HepG2 (cell line): ENCODE measurements around the gene DBNDD1. TPM values are rescaled to one million over a fixed set of nuclear protein-coding genes. Genes with fewer than 3 reads are reported as not detected.
A peak's percentile ranks its signal among the peaks of the same experiment; 100 is the strongest.

Experiments used
- DNMT1 ChIP-seq: sonication (generic); formaldehyde crosslinking; IDR thresholded peaks from 2 replicates; pipeline ENCODE4 v1.5.1; 2020; ENCODE audit warnings: mild to moderate bottlenecking, missing genetic modification reagents
- GPN1 ChIP-seq: sonication (generic); formaldehyde crosslinking; IDR thresholded peaks from 2 replicates; pipeline ENCODE4 v1.5.1; 2020; ENCODE audit warnings: missing genetic modification reagents, borderline replicate concordance
- HIVEP1 ChIP-seq: sonication (generic); formaldehyde crosslinking; IDR thresholded peaks from 2 replicates; pipeline ENCODE4 v1.4.0; 2020; ENCODE audit warnings: mild to moderate bottlenecking, missing genetic modification reagents
- HMG20B ChIP-seq: conservative IDR thresholded peaks from 2 replicates; pipeline ENCODE4 v1.6.1; 2016; ENCODE audit warnings: missing genetic modification reagents, missing compliant biosample characterization
- POGZ ChIP-seq: sonication (generic); formaldehyde crosslinking; IDR thresholded peaks from 2 replicates; pipeline ENCODE4 v1.4.0; 2020; ENCODE audit warnings: mild to moderate bottlenecking, missing genetic modification reagents
- SKI ChIP-seq: fragments of 450-650 bp; IDR thresholded peaks from one replicate; pipeline ENCODE4 v1.6.1; 2018; ENCODE audit warnings: mild to moderate bottlenecking; ENCODE audit not compliant: partially characterized antibody
- ZEB1 ChIP-seq: IDR thresholded peaks from 2 replicates; pipeline ENCODE4 v1.6.1; 2012; ENCODE audit warnings: mild to moderate bottlenecking, low read depth, inconsistent platforms; ENCODE audit not compliant: insufficient replicate concordance
- ZNF329 ChIP-seq: sonication (generic); formaldehyde crosslinking; IDR thresholded peaks from 2 replicates; pipeline ENCODE4 v1.9.0; 2021; ENCODE audit warnings: low read depth, mild to moderate bottlenecking, missing genetic modification reagents
- ZNF558 ChIP-seq: sonication (generic); formaldehyde crosslinking; IDR thresholded peaks from 2 replicates; pipeline ENCODE4 v1.9.0; 2022; ENCODE audit warnings: mild to moderate bottlenecking, missing genetic modification reagents, borderline replicate concordance
- polyA plus RNA-seq, 8 experiments: library from polyadenylated mRNA; depleted of rRNA in 3 of 8; stranded (reverse) in 7 of 8; unstranded in 1 of 8; fragments of >200 nt; fragmentation: Illumina TruSeq in 4 of 8; extraction: Trizol in 4 of 8; gene quantifications; 2 replicates each; pipeline versions ENCODE4 v1.2.1 to v1.2.3, GENCODE V29; 2011 to 2016; ENCODE audit warnings: low read depth in 4 of 8, missing spikeins in 1 of 8, mixed read lengths in 1 of 8; ENCODE audit not compliant: insufficient read depth in 1 of 8
- total RNA-seq, 5 experiments: library from RNA; depleted of rRNA; stranded (reverse); fragments of >200 nt; fragmentation: Illumina TruSeq; extraction: Trizol; gene quantifications; 2 replicates each; pipeline ENCODE4 v1.2.3, GENCODE V29; 2016; ENCODE audit warnings: low read depth in 1 of 5
- TF ChIP-seq, protein P1 (sequence below): sonication (generic); formaldehyde crosslinking; IDR thresholded peaks from 2 replicates; pipeline ENCODE4 v1.5.0; 2020; ENCODE audit warnings: missing genetic modification reagents
- TF ChIP-seq, protein P2 (sequence below): sonication (generic); formaldehyde crosslinking; IDR thresholded peaks from 2 replicates; pipeline ENCODE4 v1.4.0; 2020; ENCODE audit warnings: mild to moderate bottlenecking, missing genetic modification reagents, borderline replicate concordance
- TF ChIP-seq, protein P3 (sequence below): fragments of 450-650 bp; IDR thresholded peaks from 2 replicates; pipeline ENCODE4 v1.6.1; 2016
- TF ChIP-seq, protein P4 (sequence below): sonication (generic); formaldehyde crosslinking; IDR thresholded peaks from 2 replicates; pipeline ENCODE4 v1.4.0; 2020; ENCODE audit warnings: missing genetic modification reagents

DBNDD1 gene
- total and polyA plus RNA-seq, 2 of the 13 experiments (the other 11 are each of a cell fraction or from before 2014, with no cell fraction given), result 17.0 to 40.4 TPM

DNA sequence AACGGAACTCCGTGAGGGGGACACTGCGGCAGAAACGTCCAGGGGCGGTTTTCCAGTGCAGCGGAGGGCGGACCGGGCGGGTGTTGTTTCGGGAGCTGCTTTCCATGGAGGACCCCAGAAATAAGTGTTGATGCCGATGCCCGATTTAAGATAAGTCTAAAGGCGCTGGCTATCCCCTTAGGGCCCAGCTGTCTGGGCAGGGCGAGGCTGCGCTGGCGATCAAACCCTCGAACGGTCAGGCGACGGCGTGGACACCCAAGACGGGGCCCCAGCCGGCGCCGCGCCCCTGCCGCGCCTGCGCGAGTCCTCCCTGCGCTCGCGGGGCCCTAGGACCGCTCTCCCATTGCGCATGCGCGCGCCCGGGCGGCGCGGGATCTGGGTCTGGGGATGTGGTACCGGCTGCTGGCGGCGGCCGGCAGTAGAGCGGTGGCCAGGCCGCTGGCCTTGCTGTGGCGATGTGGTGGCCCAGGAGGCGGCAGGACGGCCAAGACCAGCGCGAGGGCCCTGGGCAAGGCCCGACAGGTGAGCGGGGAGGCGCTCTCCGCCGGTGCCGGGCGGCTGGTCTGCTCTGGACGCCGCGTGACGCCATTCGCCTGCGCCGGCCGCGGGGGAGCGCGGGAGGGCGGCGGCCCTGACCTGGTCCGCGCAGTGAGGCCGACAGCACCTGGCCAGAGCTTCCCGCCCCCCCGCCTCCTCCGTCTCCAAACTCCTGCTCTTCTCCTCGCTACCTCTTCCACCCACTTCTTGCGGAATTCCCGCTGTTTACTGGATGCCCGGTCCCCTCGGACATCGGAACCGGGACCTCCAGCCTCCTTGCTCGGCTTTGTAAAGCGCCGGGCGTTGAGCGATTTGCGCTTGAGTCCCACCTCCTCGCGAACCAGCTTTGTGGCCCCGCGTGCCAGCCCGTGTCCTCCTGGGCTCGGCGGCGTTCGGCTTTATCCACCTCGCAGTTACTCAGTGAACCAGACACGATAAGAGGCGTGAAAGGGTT, 46.7 kb downstream of the DBNDD1 start (continued):
- TF ChIP-seq DNMT1, result 0 out of 2 replicates have a peak, but pooled peaks have one; percentile 81
- TF ChIP-seq, protein P1, sequence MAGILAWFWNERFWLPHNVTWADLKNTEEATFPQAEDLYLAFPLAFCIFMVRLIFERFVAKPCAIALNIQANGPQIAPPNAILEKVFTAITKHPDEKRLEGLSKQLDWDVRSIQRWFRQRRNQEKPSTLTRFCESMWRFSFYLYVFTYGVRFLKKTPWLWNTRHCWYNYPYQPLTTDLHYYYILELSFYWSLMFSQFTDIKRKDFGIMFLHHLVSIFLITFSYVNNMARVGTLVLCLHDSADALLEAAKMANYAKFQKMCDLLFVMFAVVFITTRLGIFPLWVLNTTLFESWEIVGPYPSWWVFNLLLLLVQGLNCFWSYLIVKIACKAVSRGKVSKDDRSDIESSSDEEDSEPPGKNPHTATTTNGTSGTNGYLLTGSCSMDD, result peak; percentile 51; the same call in 1 of the 2 replicates
- TF ChIP-seq SKI, result peak; percentile 68
- peak; percentile 48; the same call in 1 of the 2 replicates for TF ChIP-seq POGZ (CRISPR knock-in tag)
- no peak for TF ChIP-seq GPN1 (CRISPR knock-in tag)
- TF ChIP-seq, protein P2, sequence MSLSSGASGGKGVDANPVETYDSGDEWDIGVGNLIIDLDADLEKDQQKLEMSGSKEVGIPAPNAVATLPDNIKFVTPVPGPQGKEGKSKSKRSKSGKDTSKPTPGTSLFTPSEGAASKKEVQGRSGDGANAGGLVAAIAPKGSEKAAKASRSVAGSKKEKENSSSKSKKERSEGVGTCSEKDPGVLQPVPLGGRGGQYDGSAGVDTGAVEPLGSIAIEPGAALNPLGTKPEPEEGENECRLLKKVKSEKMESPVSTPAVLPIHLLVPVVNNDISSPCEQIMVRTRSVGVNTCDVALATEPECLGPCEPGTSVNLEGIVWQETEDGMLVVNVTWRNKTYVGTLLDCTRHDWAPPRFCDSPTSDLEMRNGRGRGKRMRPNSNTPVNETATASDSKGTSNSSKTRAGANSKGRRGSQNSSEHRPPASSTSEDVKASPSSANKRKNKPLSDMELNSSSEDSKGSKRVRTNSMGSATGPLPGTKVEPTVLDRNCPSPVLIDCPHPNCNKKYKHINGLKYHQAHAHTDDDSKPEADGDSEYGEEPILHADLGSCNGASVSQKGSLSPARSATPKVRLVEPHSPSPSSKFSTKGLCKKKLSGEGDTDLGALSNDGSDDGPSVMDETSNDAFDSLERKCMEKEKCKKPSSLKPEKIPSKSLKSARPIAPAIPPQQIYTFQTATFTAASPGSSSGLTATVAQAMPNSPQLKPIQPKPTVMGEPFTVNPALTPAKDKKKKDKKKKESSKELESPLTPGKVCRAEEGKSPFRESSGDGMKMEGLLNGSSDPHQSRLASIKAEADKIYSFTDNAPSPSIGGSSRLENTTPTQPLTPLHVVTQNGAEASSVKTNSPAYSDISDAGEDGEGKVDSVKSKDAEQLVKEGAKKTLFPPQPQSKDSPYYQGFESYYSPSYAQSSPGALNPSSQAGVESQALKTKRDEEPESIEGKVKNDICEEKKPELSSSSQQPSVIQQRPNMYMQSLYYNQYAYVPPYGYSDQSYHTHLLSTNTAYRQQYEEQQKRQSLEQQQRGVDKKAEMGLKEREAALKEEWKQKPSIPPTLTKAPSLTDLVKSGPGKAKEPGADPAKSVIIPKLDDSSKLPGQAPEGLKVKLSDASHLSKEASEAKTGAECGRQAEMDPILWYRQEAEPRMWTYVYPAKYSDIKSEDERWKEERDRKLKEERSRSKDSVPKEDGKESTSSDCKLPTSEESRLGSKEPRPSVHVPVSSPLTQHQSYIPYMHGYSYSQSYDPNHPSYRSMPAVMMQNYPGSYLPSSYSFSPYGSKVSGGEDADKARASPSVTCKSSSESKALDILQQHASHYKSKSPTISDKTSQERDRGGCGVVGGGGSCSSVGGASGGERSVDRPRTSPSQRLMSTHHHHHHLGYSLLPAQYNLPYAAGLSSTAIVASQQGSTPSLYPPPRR, result peak; percentile 41; the same call in 1 of the 2 replicates
- TF ChIP-seq HIVEP1 (CRISPR knock-in tag), result peak; percentile 54; the same call in 1 of the 2 replicates
- peak; percentile 40; the same call in 1 of the 2 replicates for TF ChIP-seq ZNF558 (CRISPR knock-in tag)
- TF ChIP-seq, protein P3, sequence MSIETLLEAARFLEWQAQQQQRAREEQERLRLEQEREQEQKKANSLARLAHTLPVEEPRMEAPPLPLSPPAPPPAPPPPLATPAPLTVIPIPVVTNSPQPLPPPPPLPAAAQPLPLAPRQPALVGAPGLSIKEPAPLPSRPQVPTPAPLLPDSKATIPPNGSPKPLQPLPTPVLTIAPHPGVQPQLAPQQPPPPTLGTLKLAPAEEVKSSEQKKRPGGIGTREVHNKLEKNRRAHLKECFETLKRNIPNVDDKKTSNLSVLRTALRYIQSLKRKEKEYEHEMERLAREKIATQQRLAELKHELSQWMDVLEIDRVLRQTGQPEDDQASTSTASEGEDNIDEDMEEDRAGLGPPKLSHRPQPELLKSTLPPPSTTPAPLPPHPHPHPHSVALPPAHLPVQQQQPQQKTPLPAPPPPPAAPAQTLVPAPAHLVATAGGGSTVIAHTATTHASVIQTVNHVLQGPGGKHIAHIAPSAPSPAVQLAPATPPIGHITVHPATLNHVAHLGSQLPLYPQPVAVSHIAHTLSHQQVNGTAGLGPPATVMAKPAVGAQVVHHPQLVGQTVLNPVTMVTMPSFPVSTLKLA, result peak; percentile 47; the same call in 1 of the 2 replicates
- peak; percentile 59 for TF ChIP-seq ZEB1
- peak; percentile 80; the same call in 1 of the 2 replicates for TF ChIP-seq ZNF329 (CRISPR knock-in tag)
- TF ChIP-seq HMG20B (CRISPR knock-in tag), result no peak
- TF ChIP-seq, protein P4, sequence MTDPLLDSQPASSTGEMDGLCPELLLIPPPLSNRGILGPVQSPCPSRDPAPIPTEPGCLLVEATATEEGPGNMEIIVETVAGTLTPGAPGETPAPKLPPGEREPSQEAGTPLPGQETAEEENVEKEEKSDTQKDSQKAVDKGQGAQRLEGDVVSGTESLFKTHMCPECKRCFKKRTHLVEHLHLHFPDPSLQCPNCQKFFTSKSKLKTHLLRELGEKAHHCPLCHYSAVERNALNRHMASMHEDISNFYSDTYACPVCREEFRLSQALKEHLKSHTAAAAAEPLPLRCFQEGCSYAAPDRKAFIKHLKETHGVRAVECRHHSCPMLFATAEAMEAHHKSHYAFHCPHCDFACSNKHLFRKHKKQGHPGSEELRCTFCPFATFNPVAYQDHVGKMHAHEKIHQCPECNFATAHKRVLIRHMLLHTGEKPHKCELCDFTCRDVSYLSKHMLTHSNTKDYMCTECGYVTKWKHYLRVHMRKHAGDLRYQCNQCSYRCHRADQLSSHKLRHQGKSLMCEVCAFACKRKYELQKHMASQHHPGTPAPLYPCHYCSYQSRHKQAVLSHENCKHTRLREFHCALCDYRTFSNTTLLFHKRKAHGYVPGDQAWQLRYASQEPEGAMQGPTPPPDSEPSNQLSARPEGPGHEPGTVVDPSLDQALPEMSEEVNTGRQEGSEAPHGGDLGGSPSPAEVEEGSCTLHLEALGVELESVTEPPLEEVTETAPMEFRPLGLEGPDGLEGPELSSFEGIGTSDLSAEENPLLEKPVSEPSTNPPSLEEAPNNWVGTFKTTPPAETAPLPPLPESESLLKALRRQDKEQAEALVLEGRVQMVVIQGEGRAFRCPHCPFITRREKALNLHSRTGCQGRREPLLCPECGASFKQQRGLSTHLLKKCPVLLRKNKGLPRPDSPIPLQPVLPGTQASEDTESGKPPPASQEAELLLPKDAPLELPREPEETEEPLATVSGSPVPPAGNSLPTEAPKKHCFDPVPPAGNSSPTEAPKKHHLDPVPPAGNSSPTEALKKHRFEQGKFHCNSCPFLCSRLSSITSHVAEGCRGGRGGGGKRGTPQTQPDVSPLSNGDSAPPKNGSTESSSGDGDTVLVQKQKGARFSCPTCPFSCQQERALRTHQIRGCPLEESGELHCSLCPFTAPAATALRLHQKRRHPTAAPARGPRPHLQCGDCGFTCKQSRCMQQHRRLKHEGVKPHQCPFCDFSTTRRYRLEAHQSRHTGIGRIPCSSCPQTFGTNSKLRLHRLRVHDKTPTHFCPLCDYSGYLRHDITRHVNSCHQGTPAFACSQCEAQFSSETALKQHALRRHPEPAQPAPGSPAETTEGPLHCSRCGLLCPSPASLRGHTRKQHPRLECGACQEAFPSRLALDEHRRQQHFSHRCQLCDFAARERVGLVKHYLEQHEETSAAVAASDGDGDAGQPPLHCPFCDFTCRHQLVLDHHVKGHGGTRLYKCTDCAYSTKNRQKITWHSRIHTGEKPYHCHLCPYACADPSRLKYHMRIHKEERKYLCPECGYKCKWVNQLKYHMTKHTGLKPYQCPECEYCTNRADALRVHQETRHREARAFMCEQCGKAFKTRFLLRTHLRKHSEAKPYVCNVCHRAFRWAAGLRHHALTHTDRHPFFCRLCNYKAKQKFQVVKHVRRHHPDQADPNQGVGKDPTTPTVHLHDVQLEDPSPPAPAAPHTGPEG (CRISPR knock-in tag), result peak; percentile 81; the same call in 1 of the 2 replicates
